Measurements from ENCODE around the gene ZNF512. TPM values are rescaled to one million over a fixed set of nuclear protein-coding genes. Genes with fewer than 3 reads are reported as not detected.
A peak's percentile ranks its signal among the peaks of the same experiment; 100 is the strongest.

ZNF512 gene
- total and polyA plus RNA-seq, 2 experiments from 2014 or later, result 20.7 to 38.6 TPM

DNA sequence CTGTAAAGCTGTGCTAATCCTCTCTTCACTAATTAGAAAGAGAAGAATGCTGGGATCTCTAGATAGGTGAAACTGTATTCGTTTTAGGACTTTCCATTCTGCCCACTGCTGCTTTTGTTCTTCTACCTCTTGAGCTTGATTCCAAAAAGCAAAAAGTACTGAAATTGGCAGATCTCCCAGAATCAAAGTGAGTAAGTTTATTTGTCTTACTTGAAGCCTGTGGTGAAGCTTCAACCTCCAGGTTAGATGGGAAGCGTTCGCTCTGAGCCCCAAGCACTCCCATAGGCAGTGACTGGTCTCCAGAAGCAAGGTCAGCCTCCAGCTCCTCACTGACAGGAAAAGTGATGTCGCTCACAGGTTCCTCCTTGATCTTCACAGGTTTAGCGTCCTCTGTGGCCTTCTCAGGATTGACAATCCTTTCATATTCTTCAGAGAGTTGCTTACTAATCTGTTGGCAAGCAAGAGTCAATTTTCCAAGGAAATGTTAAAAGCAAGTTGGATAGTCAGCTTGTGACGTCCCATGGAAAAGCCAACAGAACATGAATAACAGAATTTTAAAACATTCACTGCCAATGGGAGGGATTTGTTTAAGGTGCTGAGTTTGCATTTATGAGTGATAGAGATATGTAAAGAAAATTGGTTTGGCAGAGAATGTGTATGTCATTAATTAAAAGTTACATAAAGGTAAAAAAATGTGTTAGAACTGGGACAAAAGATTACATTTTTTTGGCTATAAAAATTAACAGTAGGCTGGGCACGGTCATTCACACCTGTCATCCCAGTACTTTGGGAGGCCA lies 72.5 kb downstream of the ZNF512 start:
- peak in 1 of 2 donors; percentile 43 for DNase-seq (ENCODE audit: low read depth in 1 of 2, low spot score in 1 of 2)
- Histone ChIP-seq H3K36me3 (peaks cover 61% of the 10 kb centered on the region), H3K27ac (no peak overlapping the region), H3K4me3 (no peak overlapping the region), H3K9me3 (ENCODE audit: low read depth) (no peaks in the 10 kb centered on the region), H3K4me1 (ENCODE audit: low read depth) (no peaks in the 10 kb centered on the region), H3K27me3 (no peaks in the 10 kb centered on the region)
- TF ChIP-seq, protein P1, sequence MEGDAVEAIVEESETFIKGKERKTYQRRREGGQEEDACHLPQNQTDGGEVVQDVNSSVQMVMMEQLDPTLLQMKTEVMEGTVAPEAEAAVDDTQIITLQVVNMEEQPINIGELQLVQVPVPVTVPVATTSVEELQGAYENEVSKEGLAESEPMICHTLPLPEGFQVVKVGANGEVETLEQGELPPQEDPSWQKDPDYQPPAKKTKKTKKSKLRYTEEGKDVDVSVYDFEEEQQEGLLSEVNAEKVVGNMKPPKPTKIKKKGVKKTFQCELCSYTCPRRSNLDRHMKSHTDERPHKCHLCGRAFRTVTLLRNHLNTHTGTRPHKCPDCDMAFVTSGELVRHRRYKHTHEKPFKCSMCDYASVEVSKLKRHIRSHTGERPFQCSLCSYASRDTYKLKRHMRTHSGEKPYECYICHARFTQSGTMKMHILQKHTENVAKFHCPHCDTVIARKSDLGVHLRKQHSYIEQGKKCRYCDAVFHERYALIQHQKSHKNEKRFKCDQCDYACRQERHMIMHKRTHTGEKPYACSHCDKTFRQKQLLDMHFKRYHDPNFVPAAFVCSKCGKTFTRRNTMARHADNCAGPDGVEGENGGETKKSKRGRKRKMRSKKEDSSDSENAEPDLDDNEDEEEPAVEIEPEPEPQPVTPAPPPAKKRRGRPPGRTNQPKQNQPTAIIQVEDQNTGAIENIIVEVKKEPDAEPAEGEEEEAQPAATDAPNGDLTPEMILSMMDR (IDR thresholded peaks at IDR 0.05; ENCODE audit: low read depth, low read length), result no peak

DNA sequence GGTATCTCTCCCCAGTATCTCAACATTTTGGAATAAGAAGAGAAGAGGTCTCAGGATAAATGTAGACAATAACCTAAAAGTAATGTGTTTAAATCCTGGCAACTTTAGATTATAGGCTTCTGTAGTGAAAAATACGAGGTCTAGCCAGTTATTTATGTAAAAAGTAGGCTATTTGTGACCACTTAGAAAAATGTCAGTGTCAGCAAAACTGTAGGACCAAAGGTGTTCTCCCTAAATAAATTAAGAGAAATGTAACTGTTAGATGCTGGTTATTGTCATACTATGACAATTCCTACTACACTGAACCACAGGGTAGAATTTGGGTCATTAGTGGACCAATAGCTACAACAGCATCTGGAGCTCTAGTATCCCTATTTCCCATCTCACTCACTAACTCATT lies 78.5 kb downstream of the ZNF512 start:
- H3K9me3 ChIP-seq (ENCODE audit: low read depth), result no peaks in the 10 kb centered on the region
- peaks cover 36% of the 10 kb centered on the region for H3K36me3 ChIP-seq
- H3K27me3 ChIP-seq, result no peaks in the 10 kb centered on the region
- peaks cover 19% of the 10 kb centered on the region for H3K4me1 ChIP-seq (ENCODE audit: low read depth)
- TF ChIP-seq, protein P1 (IDR thresholded peaks at IDR 0.05; ENCODE audit: low read depth, low read length), result no peak
- DNase-seq (ENCODE audit: low read depth in 1 of 2, low spot score in 1 of 2), result no peak
- no peak overlapping the region for H3K4me3 ChIP-seq
- no peak overlapping the region for H3K27ac ChIP-seq

DNA sequence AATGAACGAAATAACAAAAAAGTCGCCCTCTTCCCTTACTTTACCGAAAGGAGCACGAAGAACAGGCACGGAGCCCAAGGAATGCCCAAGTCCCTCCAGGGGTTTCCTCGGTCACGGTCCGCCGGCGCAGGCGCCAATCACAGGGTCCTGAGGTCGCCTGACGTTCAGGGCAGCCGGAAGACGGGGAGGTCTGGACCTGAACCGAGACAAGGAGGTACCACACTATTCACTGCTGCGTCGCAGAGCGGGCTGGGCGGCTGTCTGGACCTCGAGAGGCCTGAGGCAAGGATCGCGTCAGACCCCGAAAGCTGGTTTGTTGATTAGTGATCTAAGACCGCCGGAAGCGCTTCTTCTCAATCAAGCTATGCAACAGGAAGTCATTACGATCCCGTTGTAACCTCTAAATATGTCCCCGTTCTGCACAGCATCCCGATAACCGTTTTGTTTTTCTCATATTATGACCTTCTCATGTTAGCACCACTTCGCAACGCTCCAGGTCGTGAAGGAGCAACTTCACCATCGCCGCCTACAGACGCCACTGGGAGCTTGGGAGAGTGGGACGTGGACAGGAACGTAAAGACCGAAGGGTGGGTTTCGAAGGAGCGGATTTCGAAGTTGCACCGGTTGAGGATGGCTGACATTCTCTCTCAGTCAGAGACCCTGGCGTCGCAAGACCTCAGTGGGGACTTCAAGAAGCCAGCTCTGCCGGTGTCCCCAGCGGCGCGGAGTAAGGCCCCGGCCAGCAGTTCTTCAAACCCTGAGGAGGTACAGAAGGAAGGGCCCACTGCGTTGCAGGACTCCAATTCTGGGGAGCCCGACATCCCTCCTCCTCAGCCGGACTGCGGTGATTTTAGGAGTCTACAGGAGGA lies 80.7 kb downstream of the ZNF512 start, which contains the start of the genes SLC4A1AP and SUPT7L:
Gene SLC4A1AP, plus strand, starts transcription at position 605 of the 869 bp plus-strand sequence. Its CDS starts 26 bp downstream, at position 631.
Gene SUPT7L, minus strand, starts transcription at position 330 of the 869 bp plus-strand sequence. CDS start 1,422 bp downstream, outside the sequence.
- H3K36me3 ChIP-seq, result peaks cover 30% of the 10 kb centered on the region
- TF ChIP-seq, protein P1 (IDR thresholded peaks at IDR 0.05; ENCODE audit: low read depth, low read length), result no peak
- no peaks in the 10 kb centered on the region for H3K9me3 ChIP-seq (ENCODE audit: low read depth)
- peaks cover 19% of the 10 kb centered on the region for H3K4me1 ChIP-seq (ENCODE audit: low read depth)
- H3K4me3 ChIP-seq, result peak within 1 kb of the TSS; percentile 87
- DNase-seq (ENCODE audit: low read depth in 1 of 2, low spot score in 1 of 2), result peak; percentile 89 to 90
- H3K27me3 ChIP-seq, result no peaks in the 10 kb centered on the region
- H3K27ac ChIP-seq, result peak within 1 kb of the TSS; percentile 97

DNA sequence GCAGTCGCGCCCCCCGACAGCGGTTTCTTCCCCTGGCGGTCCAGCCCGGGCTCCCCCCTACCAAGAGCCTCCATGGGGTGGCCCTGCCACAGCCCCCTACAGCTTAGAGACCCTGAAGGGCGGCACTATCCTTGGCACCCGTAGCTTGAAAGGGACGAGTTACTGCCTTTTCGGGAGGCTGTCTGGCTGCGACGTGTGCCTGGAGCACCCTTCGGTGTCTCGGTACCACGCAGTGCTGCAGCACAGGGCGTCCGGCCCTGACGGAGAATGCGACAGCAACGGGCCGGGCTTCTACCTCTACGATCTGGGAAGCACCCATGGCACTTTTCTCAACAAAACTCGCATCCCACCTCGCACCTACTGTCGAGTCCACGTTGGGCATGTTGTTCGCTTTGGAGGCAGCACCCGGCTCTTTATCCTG lies 81.3 kb downstream of the ZNF512 start:
- Histone ChIP-seq H3K36me3 (peaks cover 36% of the 10 kb centered on the region), H3K4me3 (peak overlapping the region; percentile 87), H3K27me3 (no peaks in the 10 kb centered on the region), H3K4me1 (ENCODE audit: low read depth) (peaks cover 19% of the 10 kb centered on the region), H3K27ac (peak overlapping the region; percentile 97), H3K9me3 (ENCODE audit: low read depth) (no peaks in the 10 kb centered on the region)
- DNase-seq (ENCODE audit: low read depth in 1 of 2, low spot score in 1 of 2), result no peak
- TF ChIP-seq, protein P1 (IDR thresholded peaks at IDR 0.05; ENCODE audit: low read depth, low read length), result no peak

DNA sequence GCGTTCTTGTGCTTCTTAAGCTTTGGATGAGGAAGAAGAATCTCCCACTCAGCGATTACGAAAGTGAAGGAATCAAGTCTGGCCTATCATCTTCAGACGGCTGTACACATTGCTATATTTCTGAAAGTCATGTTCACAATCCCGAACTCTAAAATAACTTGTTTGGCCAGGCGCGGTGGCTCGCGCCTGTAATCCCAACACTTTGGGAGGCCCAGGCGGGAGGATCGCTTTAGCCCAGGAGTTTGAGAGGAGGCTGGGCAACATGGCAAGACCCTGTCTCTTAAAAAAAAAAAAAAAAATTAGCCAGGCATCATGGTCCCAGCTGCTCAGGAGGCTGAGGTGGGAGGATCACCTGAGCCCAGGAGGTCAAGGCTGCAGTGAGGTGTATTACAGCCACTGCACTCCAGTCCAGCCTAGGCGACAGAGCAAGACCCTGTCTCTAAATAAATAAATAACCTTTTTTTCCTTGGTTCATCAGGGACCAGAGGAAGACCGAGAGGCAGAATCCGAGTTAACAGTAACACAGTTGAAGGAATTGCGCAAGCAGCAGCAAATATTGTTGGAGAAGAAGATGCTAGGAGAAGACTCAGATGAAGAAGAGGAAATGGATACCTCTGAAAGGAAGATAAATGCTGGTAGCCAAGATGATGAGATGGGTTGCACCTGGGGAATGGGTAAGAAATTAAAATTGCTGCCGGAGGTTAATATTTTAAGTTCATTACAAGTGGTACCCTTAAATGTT lies 82.0 kb downstream of the ZNF512 start:
- H3K9me3 ChIP-seq (ENCODE audit: low read depth), result no peaks in the 10 kb centered on the region
- peaks cover 19% of the 10 kb centered on the region for H3K4me1 ChIP-seq (ENCODE audit: low read depth)
- TF ChIP-seq, protein P1 (IDR thresholded peaks at IDR 0.05; ENCODE audit: low read depth, low read length), result no peak
- no peak overlapping the region for H3K27ac ChIP-seq
- no peak for DNase-seq (ENCODE audit: low read depth in 1 of 2, low spot score in 1 of 2)
- peak overlapping the region; percentile 87 for H3K4me3 ChIP-seq
- peaks cover 36% of the 10 kb centered on the region for H3K36me3 ChIP-seq
- H3K27me3 ChIP-seq, result no peaks in the 10 kb centered on the region
